HG02938 (cell line): ENCODE measurements around the gene ABCB1.
"Not testable (repeated sequence)": the region's sequence is repeated elsewhere in the genome, so short reads cannot be mapped to it uniquely, and the experiment has no call there.

Source experiments
- ATAC-seq: cut with Tn5 transposase; IDR thresholded peaks from one replicate; pipeline ENCODE4 v1.9.1; 2021; ENCODE audit warnings: mild to moderate bottlenecking, moderate library complexity; ENCODE audit not compliant: unreplicated experiment

Gene ABCB1

GRCh38 chr7:87474533-87475358 is 125.9 kb downstream of the ABCB1 start:
- peak; percentile 74 for ATAC-seq

- ATAC-seq = peak; percentile 6
These were observed 126.7 kb downstream of the ABCB1 start for GRCh38 chr7:87473986-87474385.

GRCh38 chr7:87473192-87473591 is 127.5 kb downstream of the ABCB1 start:
- ATAC-seq = no peak

GRCh38 chr7:87471473-87471872 is 129.2 kb downstream of the ABCB1 start:
- no peak for ATAC-seq

- not testable (repeated sequence) for ATAC-seq
These were observed 131.5 kb downstream of the ABCB1 start for GRCh38 chr7:87469204-87469603.

GRCh38 chr7:87465534-87465880 is 135.2 kb downstream of the ABCB1 start:
- not testable (repeated sequence) for ATAC-seq

- ATAC-seq = not testable (repeated sequence)
These were observed 135.7 kb downstream of the ABCB1 start for GRCh38 chr7:87464830-87465533.

GRCh38 chr7:87463982-87464381 is 136.7 kb downstream of the ABCB1 start:
- ATAC-seq = no peak

- ATAC-seq = not testable (repeated sequence)
These were observed 140.2 kb downstream of the ABCB1 start for GRCh38 chr7:87460444-87460843.

- no peak for ATAC-seq
These were observed 140.7 kb downstream of the ABCB1 start for GRCh38 chr7:87459941-87460340.

GRCh38 chr7:87458148-87458547 is 142.5 kb downstream of the ABCB1 start:
- no peak for ATAC-seq

GRCh38 chr7:87456247-87456646 is 144.4 kb downstream of the ABCB1 start:
- ATAC-seq = no peak
